ENCODE results near the gene FOXN3.

The FOXN3 gene

DNA sequence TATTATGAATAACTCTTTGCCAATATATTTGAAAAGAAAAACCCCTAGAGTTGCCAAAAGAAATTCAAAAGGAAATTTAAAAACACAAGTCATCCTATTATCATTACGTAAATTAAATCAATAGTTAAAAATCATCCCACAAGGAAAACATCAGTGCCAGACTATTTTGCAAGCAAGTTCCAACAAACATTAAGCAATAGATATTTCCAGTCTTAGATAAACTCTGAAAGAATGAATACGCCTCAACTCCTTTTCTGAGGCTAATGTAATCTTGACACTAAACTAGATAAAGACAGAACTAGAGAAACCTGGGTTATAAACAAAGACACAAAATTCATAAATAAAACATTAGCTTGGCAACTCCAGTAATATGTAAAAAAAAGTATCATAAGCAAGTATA lies 245.9 kb downstream of the FOXN3 start:
- Histone ChIP-seq H3K4me1 (ENCODE audit: low read length) (no peaks in the 10 kb centered on the region), H3K9me3 (ENCODE audit: insufficient read depth, low read length) (peaks cover 5% of the 10 kb centered on the region; the same call in 1 of the 2 replicates), H3K79me2 (ENCODE audit: low read length) (no peaks in the 10 kb centered on the region), H3K27ac (ENCODE audit: low read length) (no peak overlapping the region), H3K27me3 (ENCODE audit: low read depth, low read length) (no peaks in the 10 kb centered on the region), H4K20me1 (ENCODE audit: insufficient read depth, low read length) (no peaks in the 10 kb centered on the region), H3K9ac (ENCODE audit: low read length) (no peak overlapping the region), H3K4me3 (ENCODE audit: low read length) (no peak overlapping the region), H2AFZ (ENCODE audit: low read depth, low read length) (no peak overlapping the region), H3K36me3 (replicated peaks; ENCODE audit: low read depth, low read length) (peaks cover 3% of the 10 kb centered on the region), H3K4me2 (ENCODE audit: low read length) (no peak overlapping the region)
- no peak for TF ChIP-seq CTCF (IDR thresholded peaks at IDR 0.05; ENCODE audit: low read depth, low read length)
- TF ChIP-seq EZH2phosphoT487 (IDR thresholded peaks at IDR 0.05; ENCODE audit: low read depth): no peak

DNA sequence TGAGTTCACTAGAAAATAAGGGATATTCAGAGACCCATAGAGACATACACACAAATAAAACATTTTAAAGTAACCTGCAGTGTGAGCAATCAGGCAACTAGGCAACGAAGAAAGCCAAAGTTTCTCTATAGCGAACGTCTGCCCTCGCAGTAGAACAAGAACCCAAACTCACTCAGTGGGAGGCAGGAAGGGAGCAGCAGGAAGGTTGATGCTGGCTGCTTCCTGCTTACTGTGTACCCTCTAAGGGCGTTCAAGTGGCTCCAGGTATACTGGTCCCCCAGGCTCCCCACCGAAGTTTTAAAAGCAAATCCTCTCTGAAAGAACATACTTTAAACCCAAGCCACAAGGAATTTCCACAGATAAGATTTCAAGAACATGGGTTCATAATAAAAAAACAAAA lies 249.3 kb downstream of the FOXN3 start:
- TF ChIP-seq CTCF (IDR thresholded peaks at IDR 0.05; ENCODE audit: low read depth, low read length): no peak
- no peak for TF ChIP-seq EZH2phosphoT487 (IDR thresholded peaks at IDR 0.05; ENCODE audit: low read depth)
- no peak overlapping the region for H3K4me3 ChIP-seq (ENCODE audit: low read length)
- H4K20me1 ChIP-seq (ENCODE audit: insufficient read depth, low read length): no peaks in the 10 kb centered on the region
- H3K4me2 ChIP-seq (ENCODE audit: low read length): no peak overlapping the region
- peaks cover 19% of the 10 kb centered on the region for H3K4me1 ChIP-seq (ENCODE audit: low read length)
- H3K9me3 ChIP-seq (ENCODE audit: insufficient read depth, low read length): peaks cover 5% of the 10 kb centered on the region; the same call in 1 of the 2 replicates
- no peak overlapping the region for H3K9ac ChIP-seq (ENCODE audit: low read length)
- H3K79me2 ChIP-seq (ENCODE audit: low read length): no peaks in the 10 kb centered on the region
- H3K27me3 ChIP-seq (ENCODE audit: low read depth, low read length): no peaks in the 10 kb centered on the region
- no peaks in the 10 kb centered on the region for H3K36me3 ChIP-seq (replicated peaks; ENCODE audit: low read depth, low read length)
- no peak overlapping the region for H2AFZ ChIP-seq (ENCODE audit: low read depth, low read length)
- H3K27ac ChIP-seq (ENCODE audit: low read length): no peak overlapping the region

DNA sequence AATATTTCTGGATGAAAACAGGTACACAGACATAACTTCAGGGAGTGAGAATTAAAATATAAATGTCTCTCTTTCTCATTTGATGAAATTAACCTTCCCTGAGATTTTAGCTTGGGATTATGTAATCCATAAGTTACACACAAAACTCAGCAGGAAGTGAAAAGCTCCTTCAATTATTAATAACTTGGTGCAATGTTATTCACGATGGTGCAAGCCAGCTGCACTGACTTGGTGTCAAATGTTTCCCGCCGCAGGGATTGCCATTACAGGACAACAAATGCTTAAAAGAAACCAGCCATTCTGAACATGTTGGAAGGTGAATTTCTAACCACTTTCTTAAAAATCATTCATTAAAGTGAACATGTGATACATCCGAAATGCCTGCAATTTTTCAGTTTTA lies 250.4 kb downstream of the FOXN3 start:
- H3K79me2 ChIP-seq (ENCODE audit: low read length): no peaks in the 10 kb centered on the region
- TF ChIP-seq CTCF (IDR thresholded peaks at IDR 0.05; ENCODE audit: low read depth, low read length) (no peak), EZH2phosphoT487 (IDR thresholded peaks at IDR 0.05; ENCODE audit: low read depth) (no peak)
- no peak overlapping the region for H3K9ac ChIP-seq (ENCODE audit: low read length)
- no peak overlapping the region for H2AFZ ChIP-seq (ENCODE audit: low read depth, low read length)
- no peak overlapping the region for H3K4me3 ChIP-seq (ENCODE audit: low read length)
- no peaks in the 10 kb centered on the region for H3K36me3 ChIP-seq (replicated peaks; ENCODE audit: low read depth, low read length)
- H3K4me1 ChIP-seq (ENCODE audit: low read length): peaks cover 19% of the 10 kb centered on the region
- peaks cover 2% of the 10 kb centered on the region; the same call in 1 of the 2 replicates for H3K9me3 ChIP-seq (ENCODE audit: insufficient read depth, low read length)
- H3K27me3 ChIP-seq (ENCODE audit: low read depth, low read length): no peaks in the 10 kb centered on the region
- no peak overlapping the region for H3K4me2 ChIP-seq (ENCODE audit: low read length)
- H3K27ac ChIP-seq (ENCODE audit: low read length): no peak overlapping the region
- H4K20me1 ChIP-seq (ENCODE audit: insufficient read depth, low read length): no peaks in the 10 kb centered on the region

DNA sequence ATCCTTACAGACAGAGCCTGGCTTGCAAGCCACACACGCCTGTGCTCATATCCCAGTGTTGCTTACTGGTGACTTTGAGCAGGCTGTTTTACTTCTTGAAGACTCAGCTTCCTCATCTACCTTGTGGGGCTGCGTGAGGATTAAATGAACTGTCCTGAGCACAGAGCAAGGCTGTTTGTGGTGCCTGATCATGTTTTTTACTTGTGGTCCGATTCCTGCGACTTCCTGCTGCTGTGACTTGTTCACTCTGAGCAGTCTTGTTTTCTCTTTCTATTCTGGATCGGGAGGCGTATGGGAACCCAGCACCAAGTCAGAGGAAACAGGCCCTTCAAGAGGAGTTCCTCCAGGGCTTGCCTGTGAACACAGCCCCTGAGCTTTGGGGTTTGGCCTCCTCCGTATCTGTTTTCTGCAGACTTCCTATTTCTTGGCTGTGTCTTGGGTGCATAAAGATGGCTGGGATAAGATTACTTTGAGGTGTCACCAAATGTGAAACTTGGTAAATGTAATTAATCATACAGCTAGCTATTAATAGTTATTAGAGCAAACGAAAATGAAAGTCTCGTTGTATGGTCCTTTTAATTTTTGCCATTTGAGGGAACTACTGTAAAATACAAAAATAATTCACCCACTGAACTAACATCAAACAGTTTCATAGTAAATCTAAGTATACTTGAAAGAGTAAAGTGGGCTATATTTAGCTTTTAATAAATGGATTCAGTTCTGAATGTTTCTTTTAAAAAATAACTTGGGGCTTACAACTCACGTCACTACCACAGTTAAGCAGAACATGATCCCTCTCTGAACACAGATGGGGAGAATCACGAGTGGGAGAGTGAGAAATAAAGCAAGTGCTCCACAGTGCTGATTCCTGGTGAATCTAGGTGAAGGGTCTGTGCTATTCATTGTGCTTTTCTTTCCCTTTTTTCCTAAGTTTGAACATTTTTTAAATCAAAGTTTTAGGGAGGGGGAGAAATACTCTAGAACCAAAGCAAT lies 251.5 kb downstream of the FOXN3 start:
- H3K27me3 ChIP-seq (ENCODE audit: low read depth, low read length): no peaks in the 10 kb centered on the region
- TF ChIP-seq CTCF (IDR thresholded peaks at IDR 0.05; ENCODE audit: low read depth, low read length): no peak
- no peak for TF ChIP-seq EZH2phosphoT487 (IDR thresholded peaks at IDR 0.05; ENCODE audit: low read depth)
- no peaks in the 10 kb centered on the region for H3K9me3 ChIP-seq (ENCODE audit: insufficient read depth, low read length)
- peak overlapping the region; percentile 58 for H3K4me2 ChIP-seq (ENCODE audit: low read length)
- H3K27ac ChIP-seq (ENCODE audit: low read length): no peak overlapping the region
- H3K36me3 ChIP-seq (replicated peaks; ENCODE audit: low read depth, low read length): no peaks in the 10 kb centered on the region
- no peaks in the 10 kb centered on the region for H3K79me2 ChIP-seq (ENCODE audit: low read length)
- H3K4me3 ChIP-seq (ENCODE audit: low read length): peak overlapping the region; percentile 20
- H3K9ac ChIP-seq (ENCODE audit: low read length): no peak overlapping the region
- H2AFZ ChIP-seq (ENCODE audit: low read depth, low read length): peak overlapping the region; percentile 20; the same call in 1 of the 2 replicates
- H4K20me1 ChIP-seq (ENCODE audit: insufficient read depth, low read length): no peaks in the 10 kb centered on the region
- peaks cover 19% of the 10 kb centered on the region for H3K4me1 ChIP-seq (ENCODE audit: low read length)

All from OCI-LY3 (cell line).